Measurements from ENCODE around the gene NCK2.

Gene NCK2

GRCh38 chr2:105824446-105824845, 79.7 kb downstream of the NCK2 start:
- H3K27ac ChIP-seq = no peak overlapping the region

DNA sequence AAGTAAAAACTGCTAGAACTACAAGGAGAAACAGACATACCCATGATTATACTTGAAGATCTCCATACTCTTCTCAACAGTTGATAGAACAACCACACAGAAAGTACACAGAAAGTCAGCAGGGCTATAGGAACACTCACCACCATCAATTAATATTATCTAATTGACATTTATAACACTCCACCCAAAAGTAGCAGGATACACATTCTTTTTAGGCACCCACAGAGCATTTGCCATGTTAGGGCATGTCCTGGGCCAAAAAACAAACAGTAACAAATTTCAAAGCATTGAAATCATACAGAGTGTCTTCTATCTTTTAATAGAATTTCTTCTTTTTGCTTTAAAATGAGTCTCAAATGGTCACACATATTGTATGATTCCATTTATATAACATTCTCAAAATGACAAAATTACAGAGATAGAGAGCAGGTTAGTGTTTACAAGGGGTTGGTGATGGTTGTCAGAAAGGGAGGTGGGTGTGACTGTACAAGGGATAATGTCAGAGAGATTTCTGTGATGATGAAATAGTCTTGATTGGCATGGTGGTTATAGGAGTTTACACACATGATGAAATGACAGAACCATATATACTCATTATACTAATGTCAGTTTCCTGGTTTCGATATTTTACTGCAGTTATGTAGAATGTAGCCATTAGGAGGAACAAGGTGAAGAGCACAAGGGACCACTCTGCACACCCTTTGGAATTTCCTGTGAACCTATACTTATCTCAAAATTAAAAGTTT, 82.8 kb downstream of the NCK2 start:
- Histone ChIP-seq H3K4me3 (no peak overlapping the region), H3K27ac (peak overlapping the region in 3 of 21 experiments; percentile 11 to 24 (median 13))

More at GRCh38 chr2:105824446-105824845, 79.7 kb downstream of the NCK2 start:
- H3K4me3 ChIP-seq = no peak overlapping the region

- no peak overlapping the region for H3K4me3 ChIP-seq
- H3K27ac ChIP-seq = peak overlapping the region in 5 of 21 experiments; percentile 4 to 29 (median 11)
Observed at GRCh38 chr2:105828558-105828957, 83.8 kb downstream of the NCK2 start.

DNA sequence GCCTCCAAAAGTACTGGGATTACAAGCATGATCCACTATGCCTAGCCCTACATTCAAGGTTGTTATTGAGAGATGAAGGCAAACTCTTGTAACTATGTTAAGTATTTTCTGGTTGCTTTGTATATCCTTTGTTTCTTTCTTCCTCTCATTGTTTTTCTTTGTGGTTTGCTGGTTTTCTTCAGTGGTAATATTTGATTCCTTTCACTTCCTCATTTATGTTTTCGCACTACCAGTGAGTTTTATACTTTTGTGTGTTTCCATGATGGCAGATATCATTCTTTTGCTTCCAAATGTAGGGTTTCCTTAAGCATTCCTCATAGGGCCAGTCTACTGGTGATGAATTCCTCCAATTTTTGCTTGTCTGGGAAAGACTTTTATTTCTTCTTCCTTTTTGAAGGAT, 90.2 kb downstream of the NCK2 start:
- H3K27ac ChIP-seq = peak overlapping the region in 1 of 21 experiments; percentile 44
- H3K4me3 ChIP-seq = no peak overlapping the region

DNA sequence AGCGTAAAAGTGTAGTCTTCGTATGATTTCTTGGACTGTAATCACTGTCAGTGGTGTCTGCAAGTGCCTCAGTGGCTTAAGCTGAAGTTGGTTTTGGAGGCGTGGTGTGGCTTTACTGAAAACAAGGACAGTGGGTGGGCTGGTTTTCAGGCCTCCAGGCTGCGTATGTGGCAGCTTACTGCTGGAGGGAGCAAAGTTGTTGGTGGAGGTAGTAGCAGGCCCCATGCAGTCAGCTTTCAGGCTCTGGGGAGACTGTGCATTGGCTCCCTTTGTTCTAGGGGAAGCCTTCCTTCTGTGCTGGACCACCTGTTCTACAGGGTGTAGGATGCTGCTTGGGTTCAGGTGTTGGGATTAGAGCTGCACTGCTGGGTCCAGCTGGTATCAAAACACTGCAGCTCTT, 91.6 kb downstream of the NCK2 start:
- Histone ChIP-seq H3K4me3 (no peak overlapping the region), H3K27ac (no peak overlapping the region)

- Histone ChIP-seq H3K27ac (no peak overlapping the region), H3K4me3 (no peak overlapping the region)
Observed at GRCh38 chr2:105836840-105837692, 92.4 kb downstream of the NCK2 start.

DNA sequence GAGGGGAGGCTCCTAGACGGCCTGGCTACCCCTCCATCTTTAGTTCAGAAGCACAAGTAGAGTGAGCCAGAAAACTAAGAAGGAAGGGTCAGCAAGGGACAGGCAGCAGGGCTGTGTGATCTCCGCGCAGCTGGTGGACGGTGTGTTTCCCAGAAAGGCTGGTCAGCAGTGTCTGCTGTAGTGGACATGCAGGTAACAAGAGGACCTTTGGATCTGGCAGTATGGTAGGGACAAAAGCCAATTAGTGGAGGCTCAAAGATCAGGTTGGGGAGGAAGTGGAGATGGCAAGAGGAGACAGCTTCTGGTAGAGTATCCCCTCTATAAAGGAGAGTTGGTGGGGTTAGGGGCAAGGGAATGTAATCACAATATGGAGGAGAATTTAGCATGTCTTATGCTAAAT, 95.1 kb downstream of the NCK2 start:
- no peak overlapping the region for H3K4me3 ChIP-seq
- H3K27ac ChIP-seq = peak overlapping the region in 1 of 21 experiments; percentile 11

DNA sequence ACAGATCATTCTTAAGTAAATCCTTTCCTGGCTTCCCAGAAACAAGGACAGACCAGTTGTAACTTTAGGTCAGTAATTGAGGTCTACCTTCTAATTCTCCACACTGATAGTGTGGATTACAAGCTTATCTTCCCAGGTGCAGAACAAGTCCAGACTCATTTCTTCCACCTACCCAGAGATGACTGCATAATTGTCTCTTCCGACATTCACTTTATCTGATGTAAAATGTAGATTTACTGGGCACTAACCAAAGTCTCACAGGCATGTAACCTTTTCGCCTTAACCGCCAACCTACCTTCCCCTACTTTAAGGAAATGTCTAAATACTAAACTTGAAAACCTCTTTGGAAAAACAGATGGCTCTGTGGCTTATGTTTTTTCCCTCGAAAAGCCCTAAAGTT, 96.2 kb downstream of the NCK2 start:
- H3K4me3 ChIP-seq = no peak overlapping the region
- H3K27ac ChIP-seq = peak overlapping the region in 6 of 21 experiments; percentile 5 to 40 (median 18)

DNA sequence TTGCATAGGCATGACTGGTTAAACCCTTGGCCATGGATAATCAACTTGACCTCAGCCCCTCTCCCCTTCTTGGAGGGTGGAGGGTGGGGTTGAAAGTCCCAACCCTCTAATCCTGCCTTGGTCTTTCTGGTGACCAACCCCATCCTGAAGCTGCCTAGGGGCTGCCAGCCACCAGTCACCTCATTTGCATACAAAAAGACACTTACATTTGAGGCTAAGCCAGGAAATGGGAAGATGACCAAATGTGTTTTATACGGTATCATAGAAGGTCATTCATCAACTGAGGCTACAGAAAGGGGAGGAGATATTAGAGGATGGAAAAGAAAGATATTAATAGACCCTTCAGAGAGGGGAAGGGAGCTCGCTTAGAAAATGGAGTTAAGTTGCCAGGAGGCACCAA, 96.8 kb downstream of the NCK2 start:
- Histone ChIP-seq H3K27ac (peak overlapping the region in 4 of 21 experiments; percentile 18 to 40 (median 24)), H3K4me3 (no peak overlapping the region)

GRCh38 chr2:105842555-105842954, 97.8 kb downstream of the NCK2 start:
- H3K4me3 ChIP-seq = no peak overlapping the region
- H3K27ac ChIP-seq = no peak overlapping the region

GRCh38 chr2:105843476-105844374, 99.0 kb downstream of the NCK2 start:
- no peak overlapping the region for H3K4me3 ChIP-seq

GRCh38 chr2:105845976-105846375, 101.3 kb downstream of the NCK2 start:
- no peak overlapping the region for H3K4me3 ChIP-seq

More at GRCh38 chr2:105843476-105844374, 99.0 kb downstream of the NCK2 start:
- no peak overlapping the region for H3K27ac ChIP-seq

GRCh38 chr2:105847056-105847455, 102.3 kb downstream of the NCK2 start:
- H3K27ac ChIP-seq = no peak overlapping the region
- H3K4me3 ChIP-seq = no peak overlapping the region

More at GRCh38 chr2:105845976-105846375, 101.3 kb downstream of the NCK2 start:
- no peak overlapping the region for H3K27ac ChIP-seq

DNA sequence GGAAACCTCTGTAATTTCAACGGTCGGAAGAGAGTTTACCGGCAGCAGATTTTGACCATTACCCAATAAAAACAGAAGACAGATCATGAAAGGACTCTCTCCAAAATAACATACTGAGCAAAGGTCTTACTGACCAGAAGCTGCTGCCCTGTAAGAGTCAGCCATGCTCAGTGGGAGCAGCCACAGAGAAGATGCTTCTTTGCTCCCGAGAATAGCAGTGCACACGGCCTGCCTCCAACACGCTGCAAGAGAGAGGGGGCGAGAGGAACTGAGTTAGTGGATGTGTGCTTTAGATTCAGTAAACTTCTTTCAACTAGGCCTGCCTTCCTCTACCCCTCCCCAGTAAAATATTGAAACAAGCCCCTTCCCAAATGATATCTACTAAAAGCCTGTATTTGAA, 103.7 kb downstream of the NCK2 start:
- no peak overlapping the region for H3K27ac ChIP-seq

GRCh38 chr2:105849431-105850179, 104.9 kb downstream of the NCK2 start:
- Histone ChIP-seq H3K4me3 (no peak overlapping the region), H3K27ac (no peak overlapping the region)

More for the DNA sequence above, 103.7 kb downstream of the NCK2 start:
- no peak overlapping the region for H3K4me3 ChIP-seq

DNA sequence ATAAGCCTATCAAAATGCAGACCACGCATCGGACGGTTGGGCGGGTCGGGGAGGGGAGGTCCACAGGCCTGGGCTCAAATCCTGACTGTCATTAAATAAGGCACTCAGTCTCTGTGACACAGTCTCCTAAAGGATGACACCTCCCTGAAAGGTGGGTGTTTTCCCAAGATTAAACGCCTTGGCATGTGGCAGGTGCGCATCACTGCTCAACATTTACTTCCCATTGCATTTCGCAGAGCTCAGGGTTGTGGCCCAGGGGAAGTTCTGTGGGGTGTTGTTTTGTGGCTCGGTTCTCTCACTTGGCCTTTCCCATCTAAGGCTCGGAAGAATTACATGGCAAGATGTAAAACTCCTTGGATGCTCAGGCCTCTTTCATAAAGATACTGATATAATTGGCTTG, 107.4 kb downstream of the NCK2 start:
- Histone ChIP-seq H3K27ac (peak overlapping the region in 10 of 21 experiments; percentile 10 to 49 (median 35)), H3K4me3 (no peak overlapping the region)

DNA sequence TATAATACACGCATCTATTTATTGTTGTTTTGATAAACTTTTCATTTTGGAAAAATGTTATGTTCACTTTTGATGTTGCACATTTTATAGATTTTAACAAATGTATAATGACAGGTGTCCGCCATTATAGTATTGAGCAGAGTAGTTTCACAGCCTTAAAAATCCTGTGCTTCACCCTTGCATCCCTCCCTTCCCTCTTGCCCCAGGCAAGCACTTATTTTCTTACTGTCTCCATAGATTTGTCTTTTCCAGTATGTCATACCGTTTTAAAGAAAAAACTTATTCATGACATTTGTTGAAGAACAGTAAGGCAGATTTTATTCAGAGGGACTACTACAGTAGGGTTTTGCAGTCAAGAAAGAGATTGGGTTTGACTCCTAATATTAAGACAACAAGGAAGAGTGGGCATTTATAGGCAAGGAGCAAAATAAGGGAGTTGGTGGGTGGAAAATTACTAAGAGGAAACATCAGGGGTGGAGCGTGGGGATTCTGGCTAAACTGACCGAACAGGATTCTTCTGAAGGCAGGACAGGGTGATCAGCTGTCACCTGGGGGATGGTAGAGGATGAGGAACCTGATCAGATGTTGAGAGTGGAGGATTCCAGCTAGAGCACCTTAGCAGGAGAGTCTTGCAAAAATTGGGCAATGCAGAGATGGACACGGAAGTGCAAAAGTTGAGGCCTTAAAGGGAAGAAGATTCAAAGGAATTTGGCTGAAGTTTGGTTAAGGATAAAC, 108.8 kb downstream of the NCK2 start:
- H3K27ac ChIP-seq = peak overlapping the region in 11 of 21 experiments; percentile 1 to 86 (median 33)

GRCh38 chr2:105854972-105855371, 110.3 kb downstream of the NCK2 start:
- H3K27ac ChIP-seq = peak overlapping the region in 4 of 21 experiments; percentile 42 to 86 (median 66)
- H3K4me3 ChIP-seq = no peak overlapping the region

More for the DNA sequence above, 108.8 kb downstream of the NCK2 start:
- H3K4me3 ChIP-seq = no peak overlapping the region

Data from skin epidermis (tissue), 12 donors.